Lung microvascular endothelial cell (primary cell): ENCODE data around the gene CANT1. TPM values are rescaled to one million over a fixed set of nuclear protein-coding genes. Genes with fewer than 3 reads are reported as not detected.

Experiments used
- total RNA-seq: library from RNA; depleted of rRNA; stranded (reverse); fragments of >200 nt; gene quantifications from 2 replicates; pipeline ENCODE4 v1.2.1, GENCODE V29; 2014

The CANT1 gene
- total RNA-seq, 1 donor from 2014 or later: 39.7 TPM

Other genes with a start within 250 kb of the CANT1 start
- gene CYTH1, start 227.5 kb downstream of the CANT1 start, total RNA-seq: 16.3 and 20.8 TPM in 2 replicates
- gene USP36, start 168.9 kb downstream of the CANT1 start, total RNA-seq: 6.3 and 9.9 TPM in 2 replicates
- gene CEP295NL, start 106.6 kb downstream of the CANT1 start, total RNA-seq: 0.65 and 4.4 TPM in 2 replicates
- gene TIMP2, start 84.4 kb downstream of the CANT1 start, total RNA-seq: 35.1 and 69.2 TPM in 2 replicates
- 2.4 TPM in 2 replicates for gene LGALS3BP, start 29.8 kb downstream of the CANT1 start, total RNA-seq
- gene C1QTNF1, start 14.4 kb upstream of the CANT1 start, total RNA-seq: 8.1 and 11.9 TPM in 2 replicates
- gene ENGASE, start 65.1 kb upstream of the CANT1 start, total RNA-seq: 7.0 and 9.1 TPM in 2 replicates